Measurements from ENCODE around the gene HOGA1.

The HOGA1 gene

GRCh38 chr10:97578171-97578844 is 5.9 kb upstream of the HOGA1 start:
- DNase-seq (ENCODE audit: low read depth in 3 of 3), result no peak

DNA sequence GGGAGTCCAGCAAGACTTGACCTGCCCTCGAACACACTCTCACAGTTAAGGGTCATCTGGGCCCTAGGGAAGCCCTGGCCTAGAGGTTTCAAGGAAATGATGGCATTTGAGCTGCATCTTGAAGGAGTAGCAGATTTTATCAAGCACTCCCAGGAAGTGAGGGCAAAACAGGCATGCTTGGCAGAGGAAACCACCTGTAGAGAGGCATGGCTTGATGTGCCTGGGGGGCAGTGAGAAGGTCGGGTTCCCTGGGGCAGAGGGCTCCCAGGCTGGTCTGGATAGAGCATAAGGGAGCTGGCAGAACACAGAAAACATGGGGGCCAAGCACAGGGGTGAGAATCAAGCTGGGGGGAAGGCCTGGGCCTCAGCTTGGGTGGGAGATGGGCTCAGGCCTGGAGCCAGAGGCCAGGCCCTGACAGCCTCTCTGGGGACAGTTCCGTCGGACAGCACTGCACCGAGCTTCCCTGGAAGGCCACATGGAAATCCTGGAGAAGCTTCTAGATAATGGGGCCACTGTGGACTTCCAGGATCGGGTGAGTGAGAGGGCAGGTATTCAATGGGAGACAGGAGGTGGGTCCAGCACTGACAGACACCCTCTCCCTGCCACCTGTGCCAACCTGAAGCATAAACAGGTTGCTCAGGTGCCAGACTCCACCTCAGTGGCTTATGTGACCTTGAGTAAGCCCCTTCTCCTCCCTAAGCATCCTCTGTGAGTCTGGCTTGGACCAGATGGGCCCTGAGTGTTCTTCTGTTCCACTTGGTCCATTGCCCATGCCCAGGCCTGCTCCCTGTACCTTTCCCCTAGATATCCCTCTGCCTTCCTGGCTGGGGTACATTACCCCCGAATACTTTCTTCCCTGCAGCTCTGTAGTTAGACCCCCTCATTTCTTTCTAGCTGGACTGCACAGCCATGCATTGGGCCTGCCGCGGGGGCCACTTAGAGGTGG is 3.5 kb upstream of the HOGA1 start:
- no peak for DNase-seq (ENCODE audit: low read depth in 3 of 3)

DNA sequence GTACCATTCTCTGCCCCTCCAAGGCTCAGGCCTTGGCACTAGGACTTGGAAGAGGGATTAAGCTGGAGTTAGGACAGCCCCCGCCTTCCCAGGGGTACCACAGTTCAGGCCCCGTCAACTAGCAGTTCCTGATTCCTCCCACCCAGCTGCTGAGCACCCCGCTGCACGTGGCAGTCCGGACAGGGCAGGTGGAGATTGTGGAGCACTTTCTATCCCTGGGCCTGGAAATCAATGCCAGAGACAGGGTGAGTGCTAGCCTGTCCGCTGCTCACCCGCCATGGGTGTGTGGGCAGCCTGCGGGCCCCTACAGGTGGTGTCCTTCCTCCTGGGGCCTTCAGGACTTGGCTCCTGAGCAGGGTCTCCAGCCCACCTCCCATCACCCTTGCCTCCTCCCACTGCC is 2.0 kb upstream of the HOGA1 start:
- DNase-seq (ENCODE audit: low read depth in 3 of 3), result no peak

- DNase-seq (ENCODE audit: low read depth in 3 of 3), result no peak
Observed at GRCh38 chr10:97583476-97583875, 713 bp upstream of the HOGA1 start.

DNA sequence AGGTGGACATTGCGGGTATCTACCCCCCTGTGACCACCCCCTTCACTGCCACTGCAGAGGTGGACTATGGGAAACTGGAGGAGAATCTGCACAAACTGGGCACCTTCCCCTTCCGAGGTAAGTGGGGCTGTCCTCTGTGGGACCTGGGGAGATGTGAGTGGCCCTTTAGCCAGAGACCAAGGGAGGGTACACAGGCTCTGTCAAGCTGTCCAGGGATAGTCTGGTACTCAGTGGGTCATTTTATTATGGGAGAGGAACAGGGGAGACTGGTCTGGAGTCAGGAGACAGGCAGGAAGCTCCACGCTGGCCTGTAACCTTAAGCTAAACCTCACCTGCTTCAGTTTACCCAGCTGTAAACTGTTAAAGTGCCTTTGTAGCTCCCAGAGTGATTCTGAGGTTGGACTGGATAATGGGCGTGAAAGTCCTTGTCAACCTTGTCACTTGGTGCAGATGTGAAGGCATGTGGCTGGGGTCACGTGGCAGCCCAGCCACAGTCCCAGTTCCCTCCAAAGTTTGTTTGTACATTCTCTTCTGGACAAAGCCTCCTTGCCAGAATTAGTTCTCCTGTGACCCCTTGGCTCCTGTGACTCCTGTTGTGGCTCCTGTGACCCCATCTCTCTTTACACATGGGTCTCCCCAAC is 729 bp downstream of the HOGA1 start:
- DNase-seq (ENCODE audit: low read depth in 3 of 3), result no peak

DNA sequence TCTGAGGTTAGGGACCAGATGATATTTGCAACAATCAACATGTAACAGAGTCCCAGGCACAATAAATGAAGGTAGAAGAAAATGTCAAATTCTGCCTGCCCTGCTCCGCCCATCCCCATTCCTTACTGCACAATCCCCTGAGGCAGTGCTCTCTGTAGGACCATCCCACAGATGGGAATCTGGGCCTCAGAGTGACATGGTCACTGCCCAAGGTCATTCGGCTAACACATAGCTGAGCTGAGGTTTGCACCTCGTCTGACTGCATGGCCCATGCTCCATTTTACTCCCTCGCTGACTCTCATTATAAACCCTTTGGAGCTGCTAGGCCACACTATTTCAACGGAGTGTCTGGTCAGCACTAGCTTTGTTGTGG is 1.2 kb downstream of the HOGA1 start:
- DNase-seq (ENCODE audit: low read depth in 3 of 3), result no peak

DNA sequence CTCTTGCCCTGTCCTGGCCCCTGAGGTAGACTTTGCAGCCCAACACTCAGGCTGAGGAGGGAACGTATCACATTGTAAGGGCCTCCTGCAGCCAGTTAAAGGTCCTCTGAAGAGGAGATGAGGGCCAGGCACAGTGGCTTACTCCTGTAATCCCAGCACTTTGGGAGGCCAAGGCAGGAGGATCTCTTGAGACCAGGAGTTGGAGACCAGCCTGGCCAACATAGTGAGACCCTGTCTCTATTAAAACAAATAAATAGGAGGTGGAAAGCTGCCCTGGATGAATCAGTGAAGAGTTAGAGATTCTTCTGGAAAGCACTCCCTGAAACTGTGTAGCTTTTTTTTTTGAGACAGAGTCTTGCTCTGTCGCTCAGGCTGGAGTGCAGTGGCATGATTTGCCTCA is 3.0 kb downstream of the HOGA1 start:
- no peak for DNase-seq (ENCODE audit: low read depth in 3 of 3)

DNA sequence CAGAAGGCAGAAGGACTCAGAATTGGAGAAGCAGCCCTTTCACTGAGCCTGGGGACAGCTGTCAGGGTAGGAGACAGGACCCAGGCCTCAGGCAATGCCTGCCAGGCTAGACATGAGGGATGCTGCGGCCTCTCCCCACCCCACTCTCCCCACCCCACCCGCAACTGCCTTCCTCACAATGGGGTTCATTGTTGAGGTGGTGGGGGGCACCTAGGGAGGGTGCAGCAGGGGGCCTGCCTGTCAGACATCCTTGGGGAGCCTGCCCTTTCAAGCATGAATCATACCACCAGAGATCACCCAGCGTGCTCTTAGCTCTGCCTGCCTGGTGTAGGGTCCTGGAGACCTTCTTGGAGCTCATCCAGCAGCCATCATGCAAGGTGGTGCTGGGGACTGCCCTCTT is 5.3 kb downstream of the HOGA1 start, which contains the start of gene C10orf62:
Gene C10orf62, plus strand, starts transcription at position 243 of the 400 bp plus-strand sequence. CDS start 177 bp downstream, outside the sequence.
- no peak for DNase-seq (ENCODE audit: low read depth in 3 of 3)

DNA sequence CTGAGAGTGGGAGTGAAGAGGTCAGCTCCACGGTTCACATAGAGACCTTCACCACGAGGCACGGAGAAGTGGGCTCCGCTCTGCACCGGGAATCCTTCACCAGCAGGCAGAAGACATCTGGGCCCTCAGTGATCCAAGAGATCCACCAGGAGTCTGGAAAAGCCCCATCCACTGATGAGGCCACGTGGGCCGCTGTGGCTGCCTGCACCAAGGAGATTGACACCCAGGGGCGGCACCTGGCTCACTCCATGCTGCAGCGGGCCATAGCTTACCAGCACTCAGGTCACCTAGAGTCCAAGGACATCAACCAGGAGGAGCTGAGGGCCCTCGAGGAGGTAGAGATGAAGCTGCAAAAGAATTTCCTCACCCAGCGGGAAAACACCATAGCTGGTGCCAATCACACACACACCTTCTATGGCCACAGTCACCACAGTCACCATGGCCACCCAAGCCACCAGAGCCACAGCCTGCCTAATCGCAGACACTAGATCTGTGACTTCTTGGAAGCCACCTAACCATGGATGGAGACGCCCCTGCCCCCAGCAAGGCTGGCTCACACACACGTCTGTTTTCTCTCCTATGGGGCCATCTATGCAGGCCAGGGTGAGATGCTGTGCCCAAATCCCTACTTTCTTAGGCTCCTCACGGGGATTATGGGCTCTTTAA is 6.0 kb downstream of the HOGA1 start:
- DNase-seq (ENCODE audit: low read depth in 3 of 3), result no peak

GRCh38 chr10:97590748-97591495 is 6.7 kb downstream of the HOGA1 start:
- no peak for DNase-seq (ENCODE audit: low read depth in 3 of 3)

DNA sequence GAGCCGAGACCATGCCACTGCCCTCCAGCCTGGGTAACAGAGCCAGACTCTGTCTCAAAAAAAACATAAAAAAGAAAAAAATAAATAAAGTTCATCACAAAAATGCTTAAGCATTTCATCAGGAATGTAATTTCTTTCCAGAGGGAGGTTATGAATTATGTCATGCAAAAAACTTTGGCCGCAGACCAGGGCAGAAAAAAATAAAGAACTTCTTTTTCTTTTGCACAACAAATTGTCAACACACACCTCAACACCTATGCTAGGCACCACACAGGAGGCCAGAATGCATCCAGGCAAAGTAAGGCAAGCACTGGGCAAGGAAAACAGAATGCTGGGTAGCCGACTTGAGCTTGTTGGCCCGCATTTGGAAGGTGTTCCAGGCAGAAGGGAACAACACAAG is 9.2 kb downstream of the HOGA1 start:
- DNase-seq (ENCODE audit: low read depth in 3 of 3), result no peak

- DNase-seq (ENCODE audit: low read depth in 3 of 3), result no peak
Observed at GRCh38 chr10:97596101-97597082, 12.2 kb downstream of the HOGA1 start.

DNA sequence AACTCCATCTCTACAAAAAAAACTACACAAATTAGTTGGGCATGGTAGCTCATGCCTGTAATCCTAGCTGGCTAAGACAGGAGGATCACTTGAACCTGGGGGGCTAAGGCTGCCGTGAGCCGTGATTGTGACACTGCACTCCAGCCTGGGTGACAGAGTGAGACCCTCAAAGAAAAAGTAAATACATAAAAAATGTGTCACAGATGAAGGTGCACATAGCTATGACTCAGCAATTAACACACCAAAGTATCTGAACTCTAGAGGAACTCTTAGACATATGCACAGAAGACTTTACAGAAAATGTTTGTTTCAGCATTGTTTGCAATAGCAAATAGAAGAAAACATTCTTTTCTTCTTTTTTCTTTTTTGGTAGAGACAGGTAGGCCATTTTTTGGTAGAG is 13.6 kb downstream of the HOGA1 start:
- no peak for DNase-seq (ENCODE audit: low read depth in 3 of 3)

DNA sequence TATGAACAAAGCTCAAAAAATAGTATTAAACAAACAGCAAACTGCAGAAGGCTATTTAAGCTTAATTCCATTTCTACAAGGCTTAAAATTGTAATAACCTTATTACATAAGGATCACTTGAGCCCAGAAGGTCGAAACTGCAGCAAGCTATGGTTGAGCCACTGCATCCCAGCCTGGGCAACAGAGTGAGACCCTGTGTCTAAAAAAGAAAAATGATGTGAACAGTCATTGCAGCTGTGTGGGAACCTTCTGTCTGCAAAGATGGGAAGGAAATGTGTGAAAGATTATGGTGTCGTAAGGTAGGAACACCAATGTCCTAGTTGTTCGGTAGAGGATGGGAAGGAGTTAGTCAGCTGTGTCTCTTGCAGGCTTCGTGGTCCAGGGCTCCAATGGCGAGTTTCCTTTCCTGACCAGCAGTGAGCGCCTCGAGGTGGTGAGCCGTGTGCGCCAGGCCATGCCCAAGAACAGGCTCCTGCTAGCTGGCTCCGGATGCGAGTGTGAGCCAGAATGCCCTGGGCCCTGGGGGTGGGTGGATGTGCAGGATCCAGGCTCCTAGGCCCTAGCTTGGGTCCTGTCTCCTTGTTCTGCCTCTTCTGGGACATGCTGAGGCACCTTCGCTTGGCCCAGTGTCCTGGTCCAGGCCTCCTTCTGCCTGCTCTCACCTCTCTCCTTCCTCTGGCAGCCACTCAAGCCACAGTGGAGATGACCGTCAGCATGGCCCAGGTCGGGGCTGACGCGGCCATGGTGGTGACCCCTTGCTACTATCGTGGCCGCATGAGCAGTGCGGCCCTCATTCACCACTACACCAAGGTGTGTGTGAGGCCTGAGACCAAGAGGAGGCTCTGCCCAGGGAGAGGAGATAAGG is 14.4 kb downstream of the HOGA1 start:
- DNase-seq (ENCODE audit: low read depth in 3 of 3), result no peak

DNA sequence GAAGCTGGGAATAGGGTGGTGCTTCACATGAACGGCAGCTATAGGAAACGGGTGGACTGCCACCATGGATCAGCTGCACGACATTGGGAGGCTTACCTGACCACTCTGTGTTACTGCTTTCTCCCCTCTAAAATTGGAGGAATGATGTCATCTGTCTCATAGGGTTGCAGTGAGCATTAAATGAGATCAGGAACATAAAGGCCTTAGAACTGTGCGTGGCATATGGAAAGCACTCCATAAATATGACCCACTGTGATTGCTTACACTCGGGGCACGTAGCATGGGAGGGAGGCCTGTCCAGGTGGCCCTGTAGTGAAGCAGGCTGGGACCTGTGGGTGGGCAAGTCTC is 15.1 kb downstream of the HOGA1 start:
- no peak for DNase-seq (ENCODE audit: low read depth in 3 of 3)

- no peak for DNase-seq (ENCODE audit: low read depth in 3 of 3)
Observed at GRCh38 chr10:97600616-97601015, 16.4 kb downstream of the HOGA1 start.

DNA sequence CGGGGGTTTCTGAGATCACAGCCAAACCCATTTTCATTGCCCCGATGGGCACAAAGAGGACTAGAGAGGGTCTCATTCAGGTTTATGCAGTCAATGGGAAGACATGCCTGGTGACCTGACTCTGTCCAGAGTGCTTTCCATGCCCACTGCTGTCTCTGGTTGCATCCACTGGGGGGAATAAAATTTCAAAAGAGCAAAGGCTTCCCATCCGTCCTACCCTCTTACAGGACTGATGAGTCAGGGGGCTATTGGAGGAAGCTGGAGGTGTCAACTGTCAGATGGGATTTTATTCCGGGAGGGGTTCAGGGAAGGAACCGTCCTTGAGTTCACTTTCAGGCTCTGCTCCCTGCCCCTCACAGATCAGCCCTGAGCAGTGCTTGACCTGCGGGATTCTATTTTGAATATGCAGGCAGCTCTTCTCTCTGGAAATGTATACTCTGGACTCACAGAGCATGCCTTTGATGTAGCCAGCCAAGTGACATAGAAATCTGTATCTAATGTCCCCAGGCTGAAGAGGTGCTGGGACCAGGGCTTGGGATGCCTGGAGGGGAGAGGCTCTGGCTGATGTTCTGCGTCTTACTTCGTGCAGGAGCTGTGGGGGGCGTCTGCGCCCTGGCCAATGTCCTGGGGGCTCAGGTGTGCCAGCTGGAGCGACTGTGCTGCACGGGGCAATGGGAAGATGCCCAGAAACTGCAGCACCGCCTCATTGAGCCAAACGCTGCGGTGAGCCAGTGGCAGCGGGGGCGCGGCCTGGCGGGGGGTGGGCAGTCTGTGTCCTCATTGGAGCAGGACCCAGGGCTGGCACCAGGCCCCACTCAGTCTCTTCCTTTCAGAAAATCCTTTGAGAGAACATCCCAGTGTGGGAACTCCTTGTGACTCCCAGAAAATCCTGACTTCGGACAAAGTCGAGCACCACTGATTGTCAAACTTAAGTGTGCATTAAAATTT is 17.4 kb downstream of the HOGA1 start:
- DNase-seq (ENCODE audit: low read depth in 3 of 3), result no peak

- no peak for DNase-seq (ENCODE audit: low read depth in 3 of 3)
Observed at GRCh38 chr10:97607095-97607636, 23.0 kb downstream of the HOGA1 start.
